ENCODE data around the gene SHC1.

Gene SHC1

DNA sequence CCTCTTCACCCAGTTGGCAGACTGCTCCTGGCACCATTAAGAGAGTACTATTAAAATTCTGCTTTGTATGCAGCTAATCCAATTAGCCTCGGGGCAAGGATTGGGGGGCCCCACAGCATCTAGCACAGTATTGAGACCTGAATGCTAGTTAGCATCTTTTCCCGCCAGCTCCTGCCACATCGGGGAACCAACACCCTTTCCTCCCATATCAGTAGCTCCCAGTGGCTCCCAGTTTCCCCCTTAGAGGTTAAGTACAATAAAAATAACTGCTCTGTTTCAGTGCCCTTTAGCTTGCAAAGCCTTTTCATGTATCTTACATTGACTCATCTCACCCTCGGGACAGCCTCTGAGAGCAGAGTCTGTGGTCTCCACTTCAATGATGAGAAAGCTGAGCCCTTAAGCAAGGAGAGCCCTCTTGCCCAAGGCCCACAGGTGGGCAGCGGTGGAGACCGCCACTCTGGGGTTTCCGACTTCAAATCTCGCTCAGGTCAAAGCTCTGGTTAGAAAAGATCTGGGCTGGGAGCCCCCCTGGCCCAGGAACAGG, 29.8 kb downstream of the SHC1 start:
- no peak for DNase-seq (ENCODE audit: low read depth in 1 of 2, low spot score in 1 of 2)

DNA sequence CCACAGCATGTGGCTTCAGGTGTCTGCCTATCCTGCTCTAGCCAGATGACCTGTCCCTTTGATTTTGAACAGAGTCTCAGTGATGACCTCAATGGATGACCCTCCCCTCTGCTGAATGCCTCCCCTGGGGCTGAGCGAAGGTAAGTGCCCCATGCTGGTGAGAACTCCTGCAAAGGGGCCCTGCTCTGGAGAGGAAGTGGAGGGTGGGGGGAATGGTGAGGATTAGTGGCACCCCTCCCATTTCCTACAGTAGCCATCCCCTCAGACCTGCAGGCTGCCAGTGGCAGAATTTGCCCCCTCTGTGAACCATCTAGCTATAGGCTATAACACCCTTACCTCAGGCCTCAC, 30.4 kb downstream of the SHC1 start:
- no peak for DNase-seq (ENCODE audit: low read depth in 1 of 2, low spot score in 1 of 2)

DNA sequence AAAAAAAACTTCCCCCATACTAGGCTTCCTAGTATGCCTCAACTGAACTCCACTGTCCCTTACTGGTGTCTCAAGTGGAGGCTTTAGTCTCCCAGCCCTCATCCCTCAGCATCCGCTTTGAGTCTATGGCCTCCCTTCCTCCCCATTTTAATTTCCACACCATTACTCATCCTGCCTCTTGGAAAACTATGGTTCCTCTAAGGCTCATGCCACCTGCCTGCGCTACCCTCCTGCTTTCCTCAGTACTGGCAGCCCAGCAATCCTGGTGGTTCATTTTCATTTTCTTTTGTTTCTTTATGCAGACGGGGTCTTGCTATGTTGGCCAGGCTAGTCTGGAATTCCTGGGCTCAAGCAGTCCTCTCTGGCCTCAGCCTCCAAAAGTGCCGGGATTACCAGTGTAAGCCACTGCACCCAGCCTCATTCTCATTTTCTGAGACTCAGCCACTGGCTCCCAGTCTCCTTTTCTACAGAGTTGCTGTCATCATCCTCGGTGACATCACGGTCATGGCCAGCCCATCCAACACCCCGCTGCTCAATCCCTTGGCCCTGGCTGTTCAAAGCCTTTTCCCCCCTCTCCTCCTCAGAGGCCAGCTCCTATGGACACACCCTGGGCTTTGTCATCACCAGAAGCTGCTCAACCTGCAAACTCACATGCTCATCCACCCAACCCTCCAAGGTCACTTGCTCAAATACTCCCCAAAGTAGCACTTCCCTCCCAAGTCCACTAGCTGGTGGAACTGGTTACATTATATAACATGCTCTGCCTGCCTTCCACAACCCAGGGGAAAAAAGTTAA, 31.7 kb downstream of the SHC1 start:
- DNase-seq (ENCODE audit: low read depth in 1 of 2, low spot score in 1 of 2): no peak

DNA sequence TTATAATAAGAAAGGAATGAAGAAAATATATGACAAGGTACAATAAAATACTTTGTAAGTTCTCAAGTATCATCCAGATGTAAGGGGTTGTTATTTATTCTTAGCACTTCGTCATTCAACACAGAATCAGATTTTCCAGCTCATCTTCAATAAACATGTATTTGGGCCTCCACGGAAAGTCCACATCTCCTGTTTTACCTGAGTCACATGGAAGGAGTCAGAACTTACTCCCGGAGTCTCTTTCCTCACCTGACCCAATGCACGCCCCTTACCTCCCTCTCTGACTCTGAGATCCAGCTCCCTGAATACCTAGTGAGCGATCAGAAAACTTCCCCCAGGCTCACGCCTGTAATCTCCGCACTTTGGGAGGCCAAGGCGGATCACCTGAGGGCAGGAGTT, 32.6 kb downstream of the SHC1 start:
- DNase-seq (ENCODE audit: low read depth in 1 of 2, low spot score in 1 of 2): no peak

DNA sequence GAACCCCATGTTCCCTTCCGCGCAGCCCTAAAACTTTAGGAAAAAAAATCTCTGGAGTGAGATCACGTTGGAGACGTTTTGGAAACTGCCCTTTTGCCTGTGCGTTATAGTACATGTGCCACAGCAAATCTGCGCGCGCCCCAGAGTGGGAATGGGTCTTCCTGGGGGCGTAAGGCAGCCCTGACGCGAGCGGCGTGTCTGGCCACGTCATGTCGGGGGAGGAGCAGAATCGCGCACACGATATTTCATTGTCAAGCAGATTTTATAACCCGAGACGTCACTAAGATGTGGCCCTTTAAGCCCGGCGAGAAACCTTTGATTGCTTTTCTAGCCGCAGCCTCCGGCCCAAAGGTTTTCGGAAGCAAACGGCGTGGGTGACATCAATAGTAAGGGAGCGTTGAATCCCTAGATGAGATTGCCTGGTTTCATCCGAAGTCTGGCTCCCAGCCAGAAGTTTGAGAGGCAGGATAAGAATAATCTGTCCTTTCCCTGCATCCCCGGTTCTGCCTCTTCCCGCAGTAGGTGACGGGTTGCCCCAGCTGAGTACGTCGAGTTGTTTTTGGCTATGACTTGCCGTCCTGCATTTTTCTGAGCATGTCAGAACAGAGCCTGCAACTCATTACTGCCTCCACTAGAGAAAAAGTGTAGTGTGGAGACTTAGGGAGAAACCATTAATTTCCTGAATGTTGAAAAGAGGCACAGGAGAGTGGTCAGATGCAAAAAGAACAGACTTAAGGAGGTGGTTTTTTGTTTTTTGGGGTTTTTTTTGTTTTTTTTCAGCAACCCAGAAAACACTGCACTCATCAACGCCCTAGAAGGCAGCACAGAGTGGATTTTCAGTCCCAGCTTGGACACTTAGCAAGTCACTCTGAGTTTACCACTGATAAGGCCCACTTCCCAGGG, 33.2 kb downstream of the SHC1 start:
- peak; percentile 69 to 81 for DNase-seq (ENCODE audit: low read depth in 1 of 2, low spot score in 1 of 2)

DNA sequence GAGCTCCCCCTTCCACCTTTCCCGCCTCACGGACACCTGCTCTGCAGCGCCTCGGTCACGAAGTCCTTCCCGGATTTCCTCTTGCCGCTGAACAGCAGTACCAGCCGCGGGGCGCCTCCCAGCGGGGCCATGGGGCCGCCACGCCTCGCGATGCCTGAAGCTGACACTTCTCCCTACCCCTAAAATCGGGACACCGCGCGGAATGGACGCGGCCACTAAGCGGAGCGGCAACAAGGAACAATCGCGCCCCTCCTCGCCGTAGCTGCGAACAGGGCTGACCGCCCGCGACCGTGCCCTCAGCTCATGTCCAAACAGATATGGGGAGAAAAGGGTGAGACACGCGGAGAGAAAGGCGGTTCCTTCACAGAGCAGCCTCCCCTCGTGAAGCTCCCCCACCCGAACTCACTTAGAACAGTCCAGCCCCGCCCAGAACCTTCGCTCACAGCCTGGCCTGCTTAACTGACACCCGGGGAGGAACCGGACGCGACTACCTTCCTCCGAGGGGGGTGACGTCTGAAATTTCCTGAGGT, 33.9 kb downstream of the SHC1 start, which contains the start of gene PMVK:
PMVK (minus strand) TSS at position 165 of the 530 bp plus-strand sequence; CDS start at position 131, 34 bp downstream.
- DNase-seq (ENCODE audit: low read depth in 1 of 2, low spot score in 1 of 2): peak; percentile 90 to 94

DNA sequence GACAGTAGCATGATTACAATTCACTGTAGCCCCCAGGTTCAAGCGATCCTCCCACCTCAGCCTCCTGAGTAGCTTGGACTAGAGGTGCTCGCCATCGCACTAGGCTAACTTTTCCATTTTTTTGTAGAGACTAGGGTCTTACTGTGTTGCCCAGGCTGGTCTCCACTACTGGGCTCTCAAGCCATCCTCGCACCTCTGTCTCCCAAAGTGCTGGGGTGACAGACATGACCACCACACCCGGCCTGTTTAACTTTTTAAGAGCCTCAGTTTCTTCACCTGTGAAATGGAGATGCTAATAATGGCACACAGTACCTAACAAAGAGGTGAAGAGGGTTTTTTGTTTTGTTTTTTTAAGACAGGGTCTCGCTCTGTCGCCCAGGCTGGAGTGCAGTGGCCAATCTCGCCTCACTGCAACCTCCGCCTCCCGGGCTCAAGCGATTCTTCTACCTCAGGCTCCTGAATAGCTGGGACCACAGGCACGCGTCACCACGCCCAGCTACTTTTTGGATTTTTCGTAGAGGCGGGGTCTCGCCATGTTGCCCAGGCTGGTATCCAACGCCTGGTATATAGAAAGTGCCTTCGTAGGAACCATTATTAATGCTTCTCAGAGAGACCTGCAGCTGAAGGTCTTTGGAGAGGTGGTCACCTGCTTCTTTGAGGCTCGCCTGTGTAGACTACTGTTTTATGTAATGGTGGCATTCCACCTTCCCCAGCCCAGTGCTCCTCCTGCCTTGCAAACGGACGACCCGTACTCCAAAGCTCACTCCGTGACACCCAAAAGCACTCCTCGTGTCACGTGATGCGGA, 34.6 kb downstream of the SHC1 start:
- no peak for DNase-seq (ENCODE audit: low read depth in 1 of 2, low spot score in 1 of 2)

DNA sequence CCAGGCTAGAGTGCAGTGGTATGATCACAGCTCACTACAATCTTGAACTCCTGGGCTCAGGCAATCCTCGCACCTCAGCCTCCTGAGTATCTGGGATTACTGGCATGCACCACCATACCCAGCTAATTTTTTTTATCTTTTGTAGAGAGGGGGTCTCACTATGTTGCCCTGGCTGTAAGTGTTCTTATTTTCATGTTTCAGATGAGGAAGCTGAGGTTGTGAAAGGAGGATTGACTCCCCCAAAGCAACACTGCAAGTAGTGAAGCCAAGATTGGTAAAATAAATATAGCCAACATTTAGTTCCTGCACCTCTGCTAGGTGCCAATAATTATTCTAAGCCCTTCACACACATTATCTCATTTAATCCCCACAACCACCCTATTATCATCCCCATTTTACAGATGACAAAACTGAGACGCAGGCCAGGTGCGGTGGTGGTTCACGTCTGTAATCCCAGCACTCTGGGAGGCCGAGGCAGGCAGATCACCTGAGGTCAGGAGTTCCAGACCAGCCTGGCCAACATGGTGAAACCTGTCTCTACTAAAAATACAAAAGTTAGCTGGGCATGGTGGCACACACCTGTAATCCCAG, 36.1 kb downstream of the SHC1 start:
- DNase-seq (ENCODE audit: low read depth in 1 of 2, low spot score in 1 of 2): no peak

DNA sequence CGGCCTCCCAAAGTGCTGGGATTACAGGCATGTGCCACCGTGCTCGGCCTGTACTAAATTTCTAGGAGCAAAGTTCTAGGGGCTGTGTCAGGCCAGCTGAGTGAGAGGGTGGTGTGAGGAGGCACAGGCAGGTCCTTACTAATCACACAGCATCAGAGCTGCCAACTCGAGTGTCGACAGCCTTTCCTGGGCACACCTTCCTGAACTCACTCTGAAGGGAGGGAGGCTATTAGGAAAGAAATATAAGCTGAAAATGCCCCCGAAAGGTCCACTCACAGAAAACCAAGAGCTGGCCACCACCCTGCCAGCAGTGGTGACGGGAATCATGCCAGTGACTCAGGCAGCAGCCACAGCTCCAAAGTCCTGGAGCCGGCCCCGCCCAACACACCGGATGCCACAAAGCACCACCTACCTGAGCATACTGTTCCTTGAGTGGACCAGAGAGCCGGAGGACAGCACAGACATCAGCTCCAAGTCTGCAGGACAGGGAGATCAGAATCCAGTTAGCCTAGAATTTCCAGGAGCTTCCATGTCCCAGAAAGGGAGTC, 38.5 kb downstream of the SHC1 start:
- no peak for DNase-seq (ENCODE audit: low read depth in 1 of 2, low spot score in 1 of 2)

DNA sequence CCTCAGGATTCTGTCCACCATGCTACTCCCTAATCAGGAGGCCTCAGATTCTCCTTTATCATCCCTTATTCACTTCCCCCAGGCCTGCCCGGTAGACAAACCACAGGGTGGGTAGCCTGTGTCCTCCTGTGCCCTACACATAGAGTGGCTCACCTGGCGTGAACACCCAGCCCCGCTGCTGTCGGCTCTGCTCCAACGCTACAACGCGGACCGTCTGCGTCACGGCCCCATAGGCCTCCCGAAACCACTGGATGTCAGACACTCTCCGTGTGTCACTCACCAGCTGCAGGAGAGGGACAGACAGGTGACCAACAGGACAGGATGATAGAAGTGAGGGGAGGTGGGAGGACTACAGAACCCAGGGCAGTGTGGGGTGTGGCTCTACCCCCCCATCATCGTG, 44.3 kb downstream of the SHC1 start:
- no peak for DNase-seq (ENCODE audit: low read depth in 1 of 2, low spot score in 1 of 2)

DNA sequence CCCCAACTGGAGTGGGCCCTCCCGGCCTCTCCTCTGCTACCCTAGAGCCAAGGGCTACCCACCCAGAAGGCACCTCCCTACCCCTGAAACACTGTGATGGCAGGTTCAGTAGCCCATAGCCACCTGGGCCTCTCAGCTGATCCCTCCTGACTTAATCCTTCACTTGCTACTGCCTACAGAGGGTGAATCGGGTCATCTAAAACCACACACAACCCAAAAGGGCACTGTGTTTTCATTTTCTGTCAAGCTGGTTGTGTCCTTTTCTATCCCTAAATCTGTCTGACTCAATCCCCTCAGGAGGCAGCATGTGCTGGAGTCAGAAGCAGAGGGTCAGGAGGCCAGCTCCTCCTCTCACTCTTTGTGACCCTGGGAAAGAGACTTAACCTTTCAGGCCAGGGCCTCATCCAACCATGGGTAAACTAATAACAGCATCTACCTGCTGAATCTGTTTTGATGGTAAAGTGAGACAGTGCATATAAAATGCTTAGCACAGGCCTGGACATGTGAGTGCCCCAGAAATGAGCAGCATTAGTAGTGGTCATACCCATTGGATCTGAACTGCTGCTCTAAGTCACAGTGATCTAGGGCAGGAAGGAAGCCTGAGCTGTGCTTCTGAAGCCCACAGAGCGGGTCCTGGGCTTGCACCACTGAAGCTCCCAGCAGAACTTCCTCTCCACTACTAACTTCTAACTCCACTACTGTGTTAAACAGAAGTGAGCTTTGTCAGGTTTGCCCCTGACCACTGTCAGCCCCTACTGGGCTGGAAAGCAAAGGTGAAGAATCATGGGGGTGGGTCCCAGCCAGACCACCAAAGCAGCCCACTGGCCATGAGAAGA, 45.0 kb downstream of the SHC1 start:
- no peak for DNase-seq (ENCODE audit: low read depth in 1 of 2, low spot score in 1 of 2)

DNA sequence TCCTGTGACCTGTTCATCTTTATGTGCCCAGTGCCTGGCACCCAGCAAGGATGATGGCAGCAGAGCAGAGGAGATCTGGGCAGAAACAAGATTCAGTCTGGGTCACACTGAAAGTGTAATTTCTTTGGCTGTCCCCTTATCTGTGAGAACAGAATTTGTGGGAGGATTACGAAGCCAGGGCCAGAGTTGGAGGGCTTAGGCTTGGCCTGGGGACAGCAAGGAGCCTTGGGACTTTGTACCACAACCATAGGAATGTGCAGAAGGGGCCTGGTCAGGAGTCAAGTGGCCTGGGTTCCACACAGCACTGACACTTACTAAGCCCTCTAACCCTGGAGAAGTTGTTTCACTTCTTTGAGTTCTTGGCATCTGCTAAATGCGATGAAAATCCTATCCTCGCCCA, 46.9 kb downstream of the SHC1 start:
- no peak for DNase-seq (ENCODE audit: low read depth in 1 of 2, low spot score in 1 of 2)

DNA sequence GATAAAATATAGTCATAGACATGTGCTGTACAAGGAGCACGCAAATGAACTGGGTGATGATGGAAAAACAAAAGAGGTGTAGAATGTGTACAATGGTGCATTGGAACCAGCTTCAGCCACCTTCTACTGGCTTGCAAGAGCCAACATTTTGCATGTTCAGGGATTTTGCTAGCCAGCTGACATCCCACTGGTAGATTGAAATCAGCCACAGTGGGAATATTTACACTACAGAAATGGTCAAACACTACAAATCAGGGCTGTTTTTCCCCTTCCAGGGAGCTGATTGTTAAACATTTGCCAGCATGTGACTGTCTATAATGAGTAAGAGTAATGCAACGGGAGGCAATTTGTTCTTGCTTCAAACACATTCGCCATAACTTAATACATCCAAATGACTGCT, 57.3 kb downstream of the SHC1 start:
- DNase-seq (ENCODE audit: low read depth in 1 of 2, low spot score in 1 of 2): no peak

DNA sequence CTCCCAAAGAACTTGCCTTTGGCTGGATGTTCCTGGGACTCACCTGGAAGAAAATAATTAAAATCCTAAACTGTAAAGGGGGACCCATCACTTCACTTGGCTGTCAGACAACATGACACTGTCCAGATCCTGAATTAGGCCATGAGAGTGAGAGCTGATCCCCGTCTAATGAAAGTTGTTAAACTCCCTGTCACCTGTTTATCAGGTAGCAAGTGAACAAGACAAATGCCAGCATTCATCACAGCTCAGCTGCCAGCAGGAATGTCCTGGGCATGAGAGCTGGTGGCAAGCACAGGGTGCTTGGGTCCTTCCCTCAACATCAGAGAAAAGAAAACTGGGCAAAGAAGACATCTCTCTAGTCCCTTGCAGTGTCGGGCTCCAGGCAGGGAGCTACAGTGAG, 57.8 kb downstream of the SHC1 start:
- DNase-seq (ENCODE audit: low read depth in 1 of 2, low spot score in 1 of 2): no peak
